GM21423 (cell line): Measurements from ENCODE around the gene CABP4.

Experiments
- ATAC-seq: cut with Tn5 transposase; IDR thresholded peaks from one replicate; pipeline ENCODE4 v1.9.1; 2021; ENCODE audit warnings: mild to moderate bottlenecking, moderate library complexity; ENCODE audit not compliant: unreplicated experiment

The CABP4 gene

GRCh38 chr11:67494371-67495233, 39.4 kb downstream of the CABP4 start:
- no peak for ATAC-seq

- ATAC-seq: no peak
Observed at GRCh38 chr11:67495234-67496005, 40.3 kb downstream of the CABP4 start.

- no peak for ATAC-seq
Observed at GRCh38 chr11:67496113-67496512, 41.0 kb downstream of the CABP4 start.

- no peak for ATAC-seq
Observed at GRCh38 chr11:67497656-67498291, 42.6 kb downstream of the CABP4 start.

GRCh38 chr11:67498544-67498972, 43.4 kb downstream of the CABP4 start:
- no peak for ATAC-seq

- ATAC-seq: no peak
Observed at GRCh38 chr11:67499808-67500483, 44.8 kb downstream of the CABP4 start.

GRCh38 chr11:67500484-67500821, 45.3 kb downstream of the CABP4 start:
- no peak for ATAC-seq

- no peak for ATAC-seq
Observed at GRCh38 chr11:67500831-67501715, 45.9 kb downstream of the CABP4 start.

- ATAC-seq: no peak
Observed at GRCh38 chr11:67501854-67502253, 46.7 kb downstream of the CABP4 start.

- ATAC-seq: no peak
Observed at GRCh38 chr11:67502328-67502979, 47.3 kb downstream of the CABP4 start.

GRCh38 chr11:67503119-67504004, 48.2 kb downstream of the CABP4 start:
- ATAC-seq: no peak

- ATAC-seq: no peak
Observed at GRCh38 chr11:67504005-67504949, 49.1 kb downstream of the CABP4 start.

GRCh38 chr11:67504950-67505581, 49.9 kb downstream of the CABP4 start, which contains the start of gene PITPNM1:
TSS of gene PITPNM1 (minus strand) at chr11:67505363. CDS start at chr11:67504180, 1,183 bp downstream.
- no peak for ATAC-seq

- ATAC-seq: no peak
Observed at GRCh38 chr11:67505605-67506396, 50.6 kb downstream of the CABP4 start.

GRCh38 chr11:67506426-67507051, 51.4 kb downstream of the CABP4 start:
- ATAC-seq: no peak
